GM12801 (cell line): ENCODE data around the gene HEPACAM.

Source experiments
- TF ChIP-seq, protein P1 (sequence below): IDR thresholded peaks from one replicate; pipeline ENCODE4 v1.5.1; 2011; ENCODE audit warnings: control low read depth; ENCODE audit not compliant: insufficient read length; ENCODE audit errors: extremely low read depth

The HEPACAM gene

DNA sequence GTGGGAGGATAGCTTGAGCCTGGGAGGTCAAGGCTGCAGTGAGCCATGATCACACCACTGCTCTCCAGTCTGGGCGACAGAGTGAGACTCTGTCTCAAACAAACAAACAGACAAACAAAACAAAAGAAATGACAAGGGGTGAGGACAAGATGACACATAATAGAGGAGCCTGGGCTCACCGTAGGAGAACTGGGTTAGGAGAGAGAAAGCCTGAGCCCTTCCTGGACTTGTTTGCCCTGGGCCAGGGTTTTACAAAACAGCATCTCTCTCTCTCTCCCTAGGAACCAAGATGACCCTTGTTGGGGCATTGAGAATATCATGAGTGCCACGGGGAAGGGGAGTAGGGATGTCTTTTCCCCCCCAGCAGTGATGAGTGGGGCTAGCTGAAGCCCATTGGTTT lies 54.9 kb downstream of the HEPACAM start:
- TF ChIP-seq, protein P1, sequence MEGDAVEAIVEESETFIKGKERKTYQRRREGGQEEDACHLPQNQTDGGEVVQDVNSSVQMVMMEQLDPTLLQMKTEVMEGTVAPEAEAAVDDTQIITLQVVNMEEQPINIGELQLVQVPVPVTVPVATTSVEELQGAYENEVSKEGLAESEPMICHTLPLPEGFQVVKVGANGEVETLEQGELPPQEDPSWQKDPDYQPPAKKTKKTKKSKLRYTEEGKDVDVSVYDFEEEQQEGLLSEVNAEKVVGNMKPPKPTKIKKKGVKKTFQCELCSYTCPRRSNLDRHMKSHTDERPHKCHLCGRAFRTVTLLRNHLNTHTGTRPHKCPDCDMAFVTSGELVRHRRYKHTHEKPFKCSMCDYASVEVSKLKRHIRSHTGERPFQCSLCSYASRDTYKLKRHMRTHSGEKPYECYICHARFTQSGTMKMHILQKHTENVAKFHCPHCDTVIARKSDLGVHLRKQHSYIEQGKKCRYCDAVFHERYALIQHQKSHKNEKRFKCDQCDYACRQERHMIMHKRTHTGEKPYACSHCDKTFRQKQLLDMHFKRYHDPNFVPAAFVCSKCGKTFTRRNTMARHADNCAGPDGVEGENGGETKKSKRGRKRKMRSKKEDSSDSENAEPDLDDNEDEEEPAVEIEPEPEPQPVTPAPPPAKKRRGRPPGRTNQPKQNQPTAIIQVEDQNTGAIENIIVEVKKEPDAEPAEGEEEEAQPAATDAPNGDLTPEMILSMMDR, result no peak

DNA sequence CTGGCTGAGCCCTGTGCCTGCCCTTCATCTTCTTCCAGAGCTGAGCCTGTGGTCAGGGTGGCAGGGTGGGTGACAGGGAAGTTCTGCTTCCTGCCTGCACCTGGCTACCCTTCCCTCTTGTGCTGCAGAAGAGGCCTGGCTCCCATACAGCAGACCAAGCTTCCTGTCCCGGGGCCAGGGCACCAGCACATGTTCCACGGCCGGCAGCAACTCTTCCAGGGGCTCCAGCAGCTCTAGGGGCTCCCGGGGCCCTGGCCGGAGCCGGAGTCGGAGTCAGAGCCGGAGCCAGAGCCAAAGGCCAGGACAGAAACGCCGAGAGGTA lies 55.6 kb downstream of the HEPACAM start:
- TF ChIP-seq, protein P1, result no peak

DNA sequence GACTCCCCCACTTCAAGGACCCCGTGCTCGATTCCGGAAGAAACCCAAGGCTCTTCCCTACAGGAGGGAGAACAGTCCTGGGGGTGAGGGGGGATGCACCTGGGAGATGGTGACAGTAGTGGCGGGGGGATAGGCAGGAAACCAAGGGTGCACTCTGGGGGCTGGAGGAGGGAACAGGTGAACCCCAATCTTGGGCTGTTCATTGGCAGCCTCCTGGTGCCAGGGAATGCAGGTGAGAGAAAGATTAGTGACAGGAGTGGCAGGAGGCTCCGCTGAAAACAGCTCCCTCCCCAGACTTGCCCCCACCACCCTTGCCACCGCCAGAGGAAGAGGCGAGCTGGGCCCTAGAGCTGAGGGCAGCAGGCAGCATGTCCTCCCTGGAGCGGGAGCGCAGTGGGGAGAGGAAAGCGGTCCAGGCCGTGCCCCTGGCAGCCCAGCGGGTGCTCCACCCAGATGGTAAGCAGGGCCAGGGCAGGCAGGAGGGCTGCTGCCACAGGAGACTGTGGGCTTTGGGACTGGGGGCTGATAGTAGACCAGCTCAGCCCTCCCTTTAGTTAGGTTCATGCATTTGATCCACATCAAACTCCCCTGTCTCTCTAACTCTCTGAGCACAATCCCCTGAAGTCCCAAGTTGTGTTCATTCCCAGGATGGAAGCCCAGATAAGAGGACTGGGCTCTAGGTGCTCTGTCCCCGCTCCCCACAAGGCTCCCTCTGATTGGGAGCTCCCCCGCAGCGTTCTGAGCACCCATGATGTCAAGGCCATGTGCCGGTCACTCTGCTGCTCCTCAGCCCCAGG lies 56.2 kb downstream of the HEPACAM start:
- TF ChIP-seq, protein P1, result no peak

DNA sequence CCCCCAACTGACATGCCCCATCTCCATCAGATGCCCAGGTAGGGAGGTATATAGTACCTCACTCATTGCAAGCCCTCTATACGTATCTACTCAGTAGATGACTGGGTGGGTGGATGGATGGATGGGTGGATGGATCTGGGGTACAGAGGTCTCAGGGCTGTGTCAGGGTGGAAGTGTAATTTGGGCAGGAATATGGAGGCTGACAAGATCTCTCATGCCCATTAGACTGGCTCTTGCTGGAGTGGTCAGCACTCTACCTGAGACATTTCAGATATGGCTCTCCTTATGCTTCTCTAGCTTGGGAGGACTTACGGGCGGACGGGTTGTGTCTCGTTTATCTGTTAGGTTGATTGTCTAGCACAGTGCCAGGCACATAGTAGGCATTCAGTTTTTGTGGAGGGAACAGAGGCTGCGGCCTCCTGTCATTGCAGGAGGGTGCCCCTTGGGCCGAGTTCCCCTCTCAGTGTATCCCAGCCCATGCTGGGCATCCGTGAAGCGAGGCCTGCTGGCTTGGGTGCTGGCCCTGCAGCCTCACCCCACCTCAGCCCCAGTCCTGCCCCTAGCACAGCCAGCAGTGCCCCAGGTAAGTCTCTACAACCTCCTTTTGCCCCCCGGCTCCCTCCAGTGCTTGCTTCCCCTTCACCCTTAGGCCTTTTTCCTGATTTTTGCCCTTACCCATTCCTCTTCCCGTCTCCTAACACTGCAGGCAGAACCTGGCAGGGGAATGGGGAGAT lies 56.9 kb downstream of the HEPACAM start:
- TF ChIP-seq, protein P1, result no peak

DNA sequence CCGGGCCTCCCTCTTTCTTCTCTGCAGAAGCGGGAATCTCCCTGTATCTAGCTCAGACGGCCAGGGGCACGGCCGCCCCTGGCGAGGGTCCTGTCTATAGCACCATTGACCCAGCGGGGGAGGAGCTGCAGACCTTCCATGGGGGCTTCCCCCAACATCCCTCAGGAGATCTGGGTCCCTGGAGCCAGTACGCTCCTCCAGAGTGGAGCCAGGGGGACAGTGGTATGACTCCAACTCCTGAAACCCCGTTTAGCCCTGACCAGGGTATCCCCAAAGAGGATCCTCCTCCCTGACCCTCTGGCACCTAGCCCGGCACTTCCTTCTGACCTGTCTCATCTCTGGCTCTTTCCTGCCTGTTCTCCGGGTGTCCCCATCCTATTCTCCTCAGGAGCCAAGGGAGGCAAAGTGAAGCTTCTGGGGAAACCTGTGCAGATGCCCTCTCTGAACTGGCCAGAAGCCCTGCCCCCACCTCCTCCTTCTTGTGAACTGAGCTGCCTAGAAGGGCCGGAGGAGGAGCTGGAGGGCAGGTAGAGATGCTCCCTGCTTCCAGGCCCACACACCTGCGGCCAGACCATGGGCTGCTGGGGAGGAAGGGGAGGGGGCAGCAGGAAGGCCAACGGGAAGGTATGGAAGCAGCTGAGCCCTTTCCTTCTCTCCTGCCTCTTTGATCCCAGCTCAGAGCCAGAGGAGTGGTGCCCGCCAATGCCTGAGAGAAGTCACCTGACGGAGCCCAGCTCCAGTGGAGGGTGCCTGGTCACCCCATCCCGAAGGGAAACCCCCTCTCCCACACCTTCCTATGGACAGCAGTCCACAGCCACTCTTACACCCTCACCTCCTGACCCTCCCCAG lies 57.7 kb downstream of the HEPACAM start:
- TF ChIP-seq, protein P1, result no peak

DNA sequence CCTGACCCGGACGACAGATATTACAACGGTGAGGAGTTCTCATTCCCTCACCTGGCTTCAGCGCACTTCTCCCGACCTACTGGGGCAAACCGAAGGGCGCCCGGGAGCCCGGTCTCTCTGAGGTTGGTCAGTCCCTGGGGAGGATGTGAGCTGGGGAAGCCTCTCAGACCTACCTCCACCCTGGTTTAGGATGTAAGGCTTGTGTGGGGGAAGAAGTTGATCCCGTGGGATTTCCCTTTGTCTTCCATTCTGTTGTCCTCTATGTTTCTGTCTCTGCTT lies 58.3 kb downstream of the HEPACAM start:
- TF ChIP-seq, protein P1, result no peak
